CD14-positive monocyte (primary cell): ENCODE data around the gene DNAI1. TPM values are rescaled to one million over a fixed set of nuclear protein-coding genes. Genes with fewer than 3 reads are reported as not detected.

Experiments used
- DNase-seq, 3 donors: peaks; one replicate each; pipeline ENCODE4 v3.0.0-alpha.2; 2011 to 2022
- H2AFZ ChIP-seq: 2 replicates; pipeline ENCODE4 v1.6.0; 2012; ENCODE audit warnings: mild to moderate bottlenecking, low read depth, low read length, inconsistent platforms; ENCODE audit not compliant: insufficient read depth, poor library complexity, severe bottlenecking
- H3K27ac ChIP-seq, 2 donors: 1 replicate in 1 of 2; 2 replicates in 1 of 2; pipeline ENCODE4 v1.5.1; 2012 to 2013; ENCODE audit warnings: low read length in 2 of 2, control low read depth in 1 of 2, inconsistent platforms in 1 of 2, low read depth in 1 of 2, mild to moderate bottlenecking in 1 of 2
- H3K27me3 ChIP-seq, 2 donors: one replicate each; pipeline versions ENCODE4 v1.6.0 to v1.6.1; 2011 to 2013; ENCODE audit warnings: low read length in 2 of 2; ENCODE audit not compliant: control insufficient read depth in 2 of 2, insufficient read depth in 2 of 2
- H3K36me3 ChIP-seq, 2 donors: replicated peaks in 1 of 2; 1 replicate in 1 of 2; 2 replicates in 1 of 2; pipeline versions ENCODE4 v1.5.1 to v1.6.1; 2012 to 2013; ENCODE audit warnings: low read length in 2 of 2, control low read depth in 1 of 2, inconsistent platforms in 1 of 2, mild to moderate bottlenecking in 1 of 2; ENCODE audit not compliant: insufficient read depth in 2 of 2, control insufficient read depth in 1 of 2
- H3K4me1 ChIP-seq, 2 donors: 1 replicate in 1 of 2; 2 replicates in 1 of 2; pipeline versions ENCODE4 v1.5.1 to v1.6.1; 2012 to 2013; ENCODE audit warnings: low read length in 2 of 2, control low read depth in 1 of 2, inconsistent platforms in 1 of 2, mild to moderate bottlenecking in 1 of 2, moderate library complexity in 1 of 2; ENCODE audit not compliant: insufficient read depth in 2 of 2, control insufficient read depth in 1 of 2
- H3K4me2 ChIP-seq: replicated peaks from 2 replicates; pipeline ENCODE3; 2012; ENCODE audit warnings: low read length, moderate library complexity, mild to moderate bottlenecking; ENCODE audit not compliant: poor library complexity, severe bottlenecking; ENCODE audit errors: extremely low read depth
- H3K4me3 ChIP-seq, 3 experiments: fragments of 200-600 bp in 1 of 3; sonication (generic) in 1 of 3; replicated peaks in 1 of 3; 1 replicate in 2 of 3; 2 replicates in 1 of 3; pipeline ENCODE4 v1.5.1; 2011 to 2013; ENCODE audit warnings: low read length in 3 of 3, mild to moderate bottlenecking in 3 of 3, control low read depth in 2 of 3, low read depth in 2 of 3, inconsistent platforms in 1 of 3, moderate library complexity in 1 of 3
- H3K79me2 ChIP-seq: 2 replicates; pipeline ENCODE4 v1.6.0; 2012; ENCODE audit warnings: mild to moderate bottlenecking, control low read depth, inconsistent platforms, low read length, moderate library complexity; ENCODE audit not compliant: insufficient read depth
- H3K9ac ChIP-seq: 2 replicates; pipeline ENCODE4 v1.6.0; 2017; ENCODE audit warnings: low read length, mild to moderate bottlenecking; ENCODE audit not compliant: insufficient read depth, poor library complexity, severe bottlenecking
- H3K9me3 ChIP-seq, 2 donors: replicated peaks in 1 of 2; 1 replicate in 1 of 2; 2 replicates in 1 of 2; pipeline versions ENCODE4 v1.5.1 to v1.6.1; 2012 to 2013; ENCODE audit warnings: low read length in 2 of 2, control low read depth in 1 of 2; ENCODE audit not compliant: control insufficient read depth in 1 of 2, insufficient read depth in 1 of 2
- H4K20me1 ChIP-seq: 2 replicates; pipeline ENCODE4 v1.6.0; 2012; ENCODE audit warnings: mild to moderate bottlenecking, low read length, control low read depth, moderate library complexity; ENCODE audit not compliant: insufficient read depth
- H3K27ac Mint-ChIP-seq, 7 donors: one replicate each; pipeline ENCODE4 v1.8.0; 2020; ENCODE audit warnings: mild to moderate bottlenecking in 7 of 7, mixed read lengths in 7 of 7, moderate library complexity in 6 of 7, inconsistent platforms in 2 of 7
- H3K27me3 Mint-ChIP-seq, 3 donors: one replicate each; pipeline ENCODE4 v1.8.0; 2021 to 2022; ENCODE audit warnings: low read depth in 3 of 3, mild to moderate bottlenecking in 3 of 3, mixed read lengths in 3 of 3, moderate library complexity in 3 of 3, inconsistent platforms in 1 of 3
- H3K36me3 Mint-ChIP-seq, 2 donors: one replicate each; pipeline ENCODE4 v1.8.0; 2020; ENCODE audit warnings: mixed read lengths in 2 of 2, inconsistent platforms in 1 of 2, mild to moderate bottlenecking in 1 of 2
- H3K4me1 Mint-ChIP-seq: one replicate; pipeline ENCODE4 v1.8.0; 2020; ENCODE audit warnings: mild to moderate bottlenecking, mixed read lengths
- H3K4me3 Mint-ChIP-seq, 2 donors: one replicate each; pipeline ENCODE4 v1.8.0; 2020; ENCODE audit warnings: mild to moderate bottlenecking in 2 of 2, mixed read lengths in 2 of 2, moderate library complexity in 1 of 2
- H3K9me3 Mint-ChIP-seq, 7 donors: one replicate each; pipeline ENCODE4 v1.8.0; 2020 to 2022; ENCODE audit warnings: mixed read lengths in 7 of 7, mild to moderate bottlenecking in 6 of 7, moderate library complexity in 6 of 7, inconsistent platforms in 2 of 7
- CTCF ChIP-seq: fragments of 200-600 bp; IDR thresholded peaks from one replicate; pipeline ENCODE4 v1.8.0; 2022; ENCODE audit warnings: antibody characterized with exemption, mild to moderate bottlenecking
- WGBS: methylation state at CpG from one replicate; pipeline ENCODE4 v1.1.5; 2013; ENCODE audit warnings: missing lambda C conversion rate; ENCODE audit not compliant: insufficient coverage; 5-methylcytosine and 5-hydroxymethylcytosine counted together
- intact Hi-C, 2 donors: fragments of 100-400 bp; cut with micrococcal nuclease; formaldehyde crosslinking; loops; one replicate each; pipeline versions ENCODE4 v1.15.0 to v1.15.1; 2023
- polyA plus RNA-seq, 3 donors: library from polyadenylated mRNA; depleted of rRNA in 1 of 3; unstranded in 2 of 3; stranded (reverse) in 1 of 3; fragments of 300-500 nt in 2 of 3; fragments of >200 nt in 1 of 3; fragmentation: Illumina TruSeq in 2 of 3; gene quantifications; 1 replicate in 2 of 3; 2 replicates in 1 of 3; pipeline ENCODE4 v1.2.3, GENCODE V29; 2012 to 2021

Gene DNAI1
- polyA plus RNA-seq, 3 donors: not detected

- peaks cover 0 to 5% of the 10 kb centered on the region in 2 donors for H3K27me3 ChIP-seq
- no peak overlapping the region for H3K9ac ChIP-seq
- H3K4me1 ChIP-seq: no peaks in the 10 kb centered on the region
- TF ChIP-seq CTCF: no peak
- H3K4me1 Mint-ChIP-seq: no peaks in the 10 kb centered on the region
- H3K9me3 Mint-ChIP-seq: peaks cover 0 to 8% (median 5%) of the 10 kb centered on the region in 7 donors
- no peak overlapping the region for H2AFZ ChIP-seq
- no peak overlapping the region for H3K27ac ChIP-seq
- 72% methylated on average over 5 of the region's 7 CpGs for WGBS
- intact Hi-C loops: no loop called here
- no peak for DNase-seq
- no peaks in the 10 kb centered on the region for H3K79me2 ChIP-seq
- no peaks in the 10 kb centered on the region for H3K9me3 ChIP-seq
- no peak overlapping the region for H3K4me3 Mint-ChIP-seq
- H3K4me2 ChIP-seq: no peak overlapping the region
- no peaks in the 10 kb centered on the region for H3K36me3 Mint-ChIP-seq
- peaks cover 7 to 20% (median 14%) of the 10 kb centered on the region in 3 donors for H3K27me3 Mint-ChIP-seq
- H4K20me1 ChIP-seq: no peaks in the 10 kb centered on the region
- no peak overlapping the region for H3K27ac Mint-ChIP-seq
- no peak overlapping the region for H3K4me3 ChIP-seq
- H3K36me3 ChIP-seq: no peaks in the 10 kb centered on the region
These were observed 78.1 kb downstream of the DNAI1 start for GRCh38 chr9:34536685-34537084.

DNA sequence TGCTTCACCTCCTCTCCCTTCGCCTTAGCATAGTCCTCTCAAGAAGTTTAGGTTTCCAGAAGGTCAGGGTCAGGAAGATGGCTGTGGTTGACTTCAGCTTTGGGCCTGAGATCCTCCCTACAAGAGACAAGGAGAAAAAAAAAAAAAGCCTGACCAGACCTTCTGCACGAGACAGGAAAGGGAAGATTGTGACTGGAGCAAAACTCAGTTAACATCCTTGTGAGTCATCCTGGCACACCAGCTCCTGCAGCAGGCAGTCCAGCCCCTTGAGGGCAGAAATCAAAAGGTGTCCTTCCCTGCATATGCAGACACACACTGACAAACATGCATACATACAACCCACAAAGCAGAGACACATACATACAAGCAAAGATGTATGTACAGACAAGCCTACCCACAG is 82.2 kb downstream of the DNAI1 start:
- Mint-ChIP-seq H3K9me3 (peaks cover 0 to 4% (median 0%) of the 10 kb centered on the region in 7 donors), H3K4me1 (no peaks in the 10 kb centered on the region), H3K27me3 (peaks cover 3 to 19% (median 9%) of the 10 kb centered on the region in 3 donors), H3K27ac (no peak overlapping the region), H3K36me3 (no peaks in the 10 kb centered on the region), H3K4me3 (no peak overlapping the region)
- Histone ChIP-seq H3K36me3 (no peaks in the 10 kb centered on the region), H3K9ac (no peak overlapping the region), H3K27ac (no peak overlapping the region), H3K4me2 (no peak overlapping the region), H3K9me3 (no peaks in the 10 kb centered on the region), H3K79me2 (no peaks in the 10 kb centered on the region), H4K20me1 (no peaks in the 10 kb centered on the region), H3K27me3 (peaks cover 0 to 3% of the 10 kb centered on the region in 2 donors), H3K4me1 (no peaks in the 10 kb centered on the region), H3K4me3 (no peak overlapping the region), H2AFZ (no peak overlapping the region)
- TF ChIP-seq CTCF: no peak
- WGBS: 0% methylated on average over 1 of the region's 2 CpGs
- intact Hi-C loops: no loop called here
- no peak for DNase-seq
